Choroid plexus epithelial cell (primary cell): ENCODE results near the gene ZNF689.

Experiments used
- DNase-seq: peaks from one replicate; pipeline ENCODE4 v3.0.0-alpha.2; 2010; ENCODE audit warnings: low read depth
- H3K4me3 ChIP-seq: 2 replicates; pipeline ENCODE4 v1.5.1; 2011; ENCODE audit warnings: low read depth, mild to moderate bottlenecking, control low read depth, low read length, moderate library complexity
- TF ChIP-seq, protein P1 (sequence below): conservative IDR thresholded peaks from 2 replicates; pipeline ENCODE4 v1.5.1; 2011; ENCODE audit warnings: low read depth, mild to moderate bottlenecking, control low read depth, inconsistent platforms, low read length, moderate library complexity

The ZNF689 gene

DNA sequence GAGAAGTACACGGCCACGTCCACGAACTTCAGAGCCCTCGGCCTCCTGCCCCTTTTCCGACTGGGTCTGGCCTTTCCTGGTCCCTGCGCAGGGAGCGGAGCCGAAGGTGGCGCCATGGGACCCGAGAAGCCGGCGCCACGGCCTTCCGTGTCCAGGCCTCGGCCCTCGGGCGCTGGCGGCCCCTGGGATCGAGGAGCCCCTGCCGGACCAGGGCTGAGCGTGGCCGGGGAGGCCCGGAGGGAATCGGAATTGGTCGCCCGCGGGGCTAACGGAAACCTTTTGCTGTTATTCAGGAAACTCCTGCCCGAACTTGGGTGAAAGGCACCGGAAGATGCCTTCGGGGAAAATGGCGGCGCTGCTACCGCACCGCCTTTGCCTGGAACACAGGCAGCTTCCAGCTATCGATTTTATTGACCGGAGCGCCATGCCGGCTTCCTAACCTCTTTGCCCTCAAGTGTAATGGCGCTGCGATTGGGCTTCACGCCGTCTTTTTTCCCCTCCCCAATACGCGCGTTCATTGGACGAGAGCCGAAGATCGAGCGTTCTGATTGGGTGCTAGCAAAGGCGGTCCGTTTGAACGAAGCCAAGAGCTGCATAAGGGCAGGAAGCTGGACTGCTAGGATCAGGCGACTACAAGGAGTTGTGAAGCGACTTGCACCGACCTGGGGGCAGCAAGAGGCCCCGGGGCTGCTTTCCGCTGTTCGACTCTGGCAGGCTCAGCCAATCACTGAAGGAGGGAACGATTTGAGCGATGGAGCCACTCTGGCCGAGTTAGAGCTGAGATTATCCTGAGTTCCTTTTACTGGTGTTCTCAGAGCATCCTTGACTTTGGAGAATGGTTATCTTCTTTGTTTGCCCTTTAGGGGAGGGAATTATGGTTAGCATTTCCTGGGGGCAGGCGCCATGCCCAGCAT, at the start of gene ZNF689:
Gene ZNF689, minus strand, starts transcription at position 464 of the 914 bp plus-strand sequence. Its CDS starts 348 bp downstream, at position 116.
- TF ChIP-seq, protein P1, sequence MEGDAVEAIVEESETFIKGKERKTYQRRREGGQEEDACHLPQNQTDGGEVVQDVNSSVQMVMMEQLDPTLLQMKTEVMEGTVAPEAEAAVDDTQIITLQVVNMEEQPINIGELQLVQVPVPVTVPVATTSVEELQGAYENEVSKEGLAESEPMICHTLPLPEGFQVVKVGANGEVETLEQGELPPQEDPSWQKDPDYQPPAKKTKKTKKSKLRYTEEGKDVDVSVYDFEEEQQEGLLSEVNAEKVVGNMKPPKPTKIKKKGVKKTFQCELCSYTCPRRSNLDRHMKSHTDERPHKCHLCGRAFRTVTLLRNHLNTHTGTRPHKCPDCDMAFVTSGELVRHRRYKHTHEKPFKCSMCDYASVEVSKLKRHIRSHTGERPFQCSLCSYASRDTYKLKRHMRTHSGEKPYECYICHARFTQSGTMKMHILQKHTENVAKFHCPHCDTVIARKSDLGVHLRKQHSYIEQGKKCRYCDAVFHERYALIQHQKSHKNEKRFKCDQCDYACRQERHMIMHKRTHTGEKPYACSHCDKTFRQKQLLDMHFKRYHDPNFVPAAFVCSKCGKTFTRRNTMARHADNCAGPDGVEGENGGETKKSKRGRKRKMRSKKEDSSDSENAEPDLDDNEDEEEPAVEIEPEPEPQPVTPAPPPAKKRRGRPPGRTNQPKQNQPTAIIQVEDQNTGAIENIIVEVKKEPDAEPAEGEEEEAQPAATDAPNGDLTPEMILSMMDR = peak; percentile 1
- peak; percentile 98 for DNase-seq
- peak within 1 kb of the TSS; percentile 72 for H3K4me3 ChIP-seq

DNA sequence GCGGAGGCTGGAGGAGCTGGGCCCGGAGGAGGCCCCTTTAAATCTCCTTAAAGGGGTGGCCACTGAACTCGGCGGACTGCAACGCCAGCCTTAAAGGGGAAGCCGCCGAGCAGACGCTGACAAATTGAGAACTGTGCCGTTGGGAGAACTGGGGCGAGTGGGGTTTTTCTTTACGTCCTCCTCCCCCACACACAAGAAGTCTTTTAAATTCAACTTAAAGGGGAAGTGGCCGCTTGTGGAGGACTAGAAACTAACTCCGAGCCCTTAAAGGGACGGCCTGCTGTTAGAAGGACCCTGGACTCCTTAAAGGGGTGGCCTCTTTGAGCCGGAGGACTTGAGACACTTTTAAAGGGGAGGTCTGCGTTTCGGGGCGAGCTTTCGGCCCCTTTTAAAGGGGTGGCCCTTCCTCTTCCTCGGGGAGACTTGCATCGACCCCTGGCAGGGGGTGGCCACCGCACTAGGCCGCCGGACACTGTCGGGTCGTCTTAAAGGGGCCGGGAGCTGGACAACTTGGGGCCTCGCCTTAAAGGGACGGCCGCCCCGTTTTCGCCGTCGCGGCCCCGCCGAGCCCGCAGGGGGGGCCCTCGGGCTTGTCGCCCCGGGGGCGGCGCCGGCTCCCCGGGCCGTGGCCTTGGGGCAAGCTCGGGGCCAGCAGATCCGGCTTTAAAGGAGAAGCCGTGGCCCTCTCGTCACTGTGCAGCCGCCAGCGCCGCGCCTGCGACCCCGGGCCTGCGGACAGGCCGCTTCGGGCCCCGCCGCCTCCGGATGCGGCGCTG, 48.7 kb upstream of the ZNF689 start:
- peak; percentile 98 for DNase-seq
- TF ChIP-seq, protein P1 = no peak
- H3K4me3 ChIP-seq = peak overlapping the region; percentile 91

DNA sequence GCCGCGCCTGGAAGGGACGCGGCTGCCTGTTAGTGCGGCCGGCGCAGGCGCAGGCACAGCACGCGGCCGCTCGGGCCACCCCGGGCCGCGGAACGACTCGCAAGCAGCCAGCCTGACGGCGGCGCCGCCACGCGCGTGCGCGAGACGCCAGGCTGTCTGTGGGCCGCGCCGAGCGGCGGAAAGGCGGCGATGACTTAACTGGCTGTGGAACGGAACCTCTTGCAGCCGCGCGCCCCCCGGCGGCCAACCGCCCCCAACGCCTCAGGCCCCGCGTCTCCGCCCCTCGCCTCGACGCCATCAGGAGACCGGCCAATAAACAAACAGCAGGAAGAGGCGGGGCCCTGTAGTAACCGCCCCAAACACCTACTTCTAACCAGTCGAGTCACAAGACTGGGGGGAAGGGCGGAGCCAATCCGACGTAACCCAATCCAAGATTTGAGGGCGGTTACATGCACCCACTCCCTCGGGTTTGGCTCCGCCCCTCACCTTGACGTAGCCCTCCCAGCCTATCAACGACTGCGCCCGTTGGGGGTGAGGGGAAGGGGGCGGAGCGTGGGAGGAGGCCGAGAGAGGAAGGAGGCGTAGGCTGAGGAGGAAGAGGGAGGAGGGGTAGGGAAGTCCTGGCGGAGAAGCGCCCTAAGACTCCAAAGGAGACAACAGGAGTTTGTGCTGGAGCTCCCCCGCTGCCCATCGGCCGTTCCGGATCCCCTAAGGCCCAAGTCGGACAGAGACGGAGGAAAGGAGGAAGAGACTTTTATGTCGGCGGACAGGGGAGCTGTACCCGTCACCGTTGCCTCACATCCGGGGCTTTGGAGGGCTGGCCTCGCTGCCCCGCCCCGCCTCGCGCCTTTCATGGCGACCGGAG, 47.9 kb upstream of the ZNF689 start, which contains the start of gene FBRS:
Gene FBRS, plus strand, starts transcription at position 566 of the 865 bp plus-strand sequence. CDS start 1,088 bp downstream, outside the sequence.
- peak; percentile 100 for DNase-seq
- TF ChIP-seq, protein P1 = peak; percentile 63

DNA sequence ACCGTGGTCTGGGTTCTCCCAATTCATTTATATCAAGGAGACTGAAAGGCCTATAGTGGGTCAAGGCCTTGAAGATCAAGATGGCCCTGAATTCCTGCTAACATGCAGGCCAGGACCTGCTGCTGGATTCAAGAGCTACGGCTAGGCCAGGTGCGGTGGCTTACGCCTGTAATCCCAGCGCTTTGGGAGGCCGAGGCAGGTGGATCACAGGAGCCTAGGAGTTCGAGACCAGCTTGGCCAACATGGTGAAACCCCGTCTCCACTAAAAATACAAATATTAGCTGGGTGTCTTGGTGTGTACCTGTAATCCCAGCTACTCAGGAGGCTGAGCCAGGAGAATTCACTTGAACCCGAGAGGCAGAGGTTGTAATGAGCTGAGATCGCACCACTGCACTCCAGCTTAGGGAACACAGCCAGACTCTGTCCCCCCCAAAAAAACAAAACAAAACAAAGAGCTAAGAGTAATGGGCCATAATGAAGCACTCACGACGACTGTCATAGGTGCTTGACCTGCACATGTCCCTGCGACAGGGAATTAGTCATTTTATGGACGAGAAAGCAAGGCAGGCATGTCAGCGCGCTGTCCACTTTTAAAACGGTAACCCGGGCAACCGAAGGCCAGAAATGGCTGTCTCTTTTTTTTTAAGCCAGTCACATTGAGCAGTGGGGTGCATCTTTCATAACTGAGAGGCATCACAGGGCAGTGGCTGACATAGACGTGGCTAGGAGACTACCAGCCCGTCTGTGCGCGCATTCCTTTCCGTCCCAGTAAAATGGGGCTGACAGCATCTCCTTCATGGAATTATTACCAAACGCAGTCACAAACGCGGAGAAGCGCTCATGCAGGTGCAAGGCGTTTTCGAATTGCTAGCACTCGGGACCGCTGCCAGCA, 47.0 kb upstream of the ZNF689 start:
- no peak for DNase-seq
- peak overlapping the region; percentile 56 for H3K4me3 ChIP-seq
- TF ChIP-seq, protein P1 = no peak

More for the DNA sequence above, 47.9 kb upstream of the ZNF689 start, which contains the start of gene FBRS:
- peak within 1 kb of the TSS; percentile 91 for H3K4me3 ChIP-seq

DNA sequence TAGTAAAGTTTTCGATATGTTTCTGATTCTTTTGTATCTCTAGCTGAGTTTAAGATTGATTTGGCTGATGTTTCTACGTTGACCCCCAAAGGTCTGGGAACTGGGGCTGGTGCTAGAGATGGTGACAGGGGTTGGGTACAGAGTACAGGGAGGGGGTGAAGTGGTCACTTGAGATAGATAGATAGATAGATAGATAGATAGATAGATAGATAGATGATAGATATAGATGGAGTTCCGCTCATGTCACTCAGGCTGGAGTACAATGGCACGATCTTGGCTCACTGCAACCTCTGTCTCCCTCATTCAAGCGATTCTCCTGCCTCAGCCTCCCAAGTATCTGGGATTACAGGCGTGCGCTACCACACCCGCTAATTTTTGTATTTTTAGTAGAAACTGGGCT, 46.2 kb upstream of the ZNF689 start:
- TF ChIP-seq, protein P1 = no peak
- H3K4me3 ChIP-seq = no peak overlapping the region
- DNase-seq = no peak
